ENCODE data around the gene KDM4B. TPM values are rescaled to one million over a fixed set of nuclear protein-coding genes. Genes with fewer than 3 reads are reported as not detected.

Gene KDM4B
- total and polyA plus RNA-seq, 2 of the 8 experiments (the other 6 are each of a cell fraction or from before 2014, with no cell fraction given) = 12.0 to 31.9 TPM

DNA sequence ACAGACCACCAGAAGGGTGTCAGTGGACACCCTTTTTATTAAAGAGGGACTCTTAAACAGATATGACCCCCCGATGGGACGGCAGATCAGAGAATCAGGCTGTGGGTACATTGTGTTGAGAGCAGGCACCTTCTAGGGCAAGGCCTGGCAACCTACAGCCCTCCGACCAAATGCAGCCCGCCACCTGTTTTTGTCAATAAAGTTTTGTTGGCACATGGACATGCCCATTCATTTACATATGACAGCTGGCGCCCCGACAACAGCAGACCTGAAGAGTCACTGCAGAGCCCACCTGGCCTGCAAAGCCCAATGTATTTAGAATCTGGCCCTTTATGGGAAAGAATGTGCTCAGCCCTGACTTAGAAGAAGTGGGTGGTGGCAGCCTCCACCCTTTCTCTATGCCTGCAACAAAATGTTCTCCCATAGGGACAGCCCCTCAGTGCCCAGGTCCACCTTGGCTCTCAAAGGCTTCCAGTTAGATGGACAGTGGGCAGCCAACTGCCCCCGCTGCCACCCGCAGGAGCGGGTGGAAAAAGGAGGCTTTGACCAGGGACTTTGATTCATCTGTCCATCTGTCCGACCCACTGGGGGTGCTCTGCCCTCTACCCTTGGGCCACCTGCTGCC is 186.8 kb downstream of the KDM4B start (continued):
- TF ChIP-seq, protein P1, sequence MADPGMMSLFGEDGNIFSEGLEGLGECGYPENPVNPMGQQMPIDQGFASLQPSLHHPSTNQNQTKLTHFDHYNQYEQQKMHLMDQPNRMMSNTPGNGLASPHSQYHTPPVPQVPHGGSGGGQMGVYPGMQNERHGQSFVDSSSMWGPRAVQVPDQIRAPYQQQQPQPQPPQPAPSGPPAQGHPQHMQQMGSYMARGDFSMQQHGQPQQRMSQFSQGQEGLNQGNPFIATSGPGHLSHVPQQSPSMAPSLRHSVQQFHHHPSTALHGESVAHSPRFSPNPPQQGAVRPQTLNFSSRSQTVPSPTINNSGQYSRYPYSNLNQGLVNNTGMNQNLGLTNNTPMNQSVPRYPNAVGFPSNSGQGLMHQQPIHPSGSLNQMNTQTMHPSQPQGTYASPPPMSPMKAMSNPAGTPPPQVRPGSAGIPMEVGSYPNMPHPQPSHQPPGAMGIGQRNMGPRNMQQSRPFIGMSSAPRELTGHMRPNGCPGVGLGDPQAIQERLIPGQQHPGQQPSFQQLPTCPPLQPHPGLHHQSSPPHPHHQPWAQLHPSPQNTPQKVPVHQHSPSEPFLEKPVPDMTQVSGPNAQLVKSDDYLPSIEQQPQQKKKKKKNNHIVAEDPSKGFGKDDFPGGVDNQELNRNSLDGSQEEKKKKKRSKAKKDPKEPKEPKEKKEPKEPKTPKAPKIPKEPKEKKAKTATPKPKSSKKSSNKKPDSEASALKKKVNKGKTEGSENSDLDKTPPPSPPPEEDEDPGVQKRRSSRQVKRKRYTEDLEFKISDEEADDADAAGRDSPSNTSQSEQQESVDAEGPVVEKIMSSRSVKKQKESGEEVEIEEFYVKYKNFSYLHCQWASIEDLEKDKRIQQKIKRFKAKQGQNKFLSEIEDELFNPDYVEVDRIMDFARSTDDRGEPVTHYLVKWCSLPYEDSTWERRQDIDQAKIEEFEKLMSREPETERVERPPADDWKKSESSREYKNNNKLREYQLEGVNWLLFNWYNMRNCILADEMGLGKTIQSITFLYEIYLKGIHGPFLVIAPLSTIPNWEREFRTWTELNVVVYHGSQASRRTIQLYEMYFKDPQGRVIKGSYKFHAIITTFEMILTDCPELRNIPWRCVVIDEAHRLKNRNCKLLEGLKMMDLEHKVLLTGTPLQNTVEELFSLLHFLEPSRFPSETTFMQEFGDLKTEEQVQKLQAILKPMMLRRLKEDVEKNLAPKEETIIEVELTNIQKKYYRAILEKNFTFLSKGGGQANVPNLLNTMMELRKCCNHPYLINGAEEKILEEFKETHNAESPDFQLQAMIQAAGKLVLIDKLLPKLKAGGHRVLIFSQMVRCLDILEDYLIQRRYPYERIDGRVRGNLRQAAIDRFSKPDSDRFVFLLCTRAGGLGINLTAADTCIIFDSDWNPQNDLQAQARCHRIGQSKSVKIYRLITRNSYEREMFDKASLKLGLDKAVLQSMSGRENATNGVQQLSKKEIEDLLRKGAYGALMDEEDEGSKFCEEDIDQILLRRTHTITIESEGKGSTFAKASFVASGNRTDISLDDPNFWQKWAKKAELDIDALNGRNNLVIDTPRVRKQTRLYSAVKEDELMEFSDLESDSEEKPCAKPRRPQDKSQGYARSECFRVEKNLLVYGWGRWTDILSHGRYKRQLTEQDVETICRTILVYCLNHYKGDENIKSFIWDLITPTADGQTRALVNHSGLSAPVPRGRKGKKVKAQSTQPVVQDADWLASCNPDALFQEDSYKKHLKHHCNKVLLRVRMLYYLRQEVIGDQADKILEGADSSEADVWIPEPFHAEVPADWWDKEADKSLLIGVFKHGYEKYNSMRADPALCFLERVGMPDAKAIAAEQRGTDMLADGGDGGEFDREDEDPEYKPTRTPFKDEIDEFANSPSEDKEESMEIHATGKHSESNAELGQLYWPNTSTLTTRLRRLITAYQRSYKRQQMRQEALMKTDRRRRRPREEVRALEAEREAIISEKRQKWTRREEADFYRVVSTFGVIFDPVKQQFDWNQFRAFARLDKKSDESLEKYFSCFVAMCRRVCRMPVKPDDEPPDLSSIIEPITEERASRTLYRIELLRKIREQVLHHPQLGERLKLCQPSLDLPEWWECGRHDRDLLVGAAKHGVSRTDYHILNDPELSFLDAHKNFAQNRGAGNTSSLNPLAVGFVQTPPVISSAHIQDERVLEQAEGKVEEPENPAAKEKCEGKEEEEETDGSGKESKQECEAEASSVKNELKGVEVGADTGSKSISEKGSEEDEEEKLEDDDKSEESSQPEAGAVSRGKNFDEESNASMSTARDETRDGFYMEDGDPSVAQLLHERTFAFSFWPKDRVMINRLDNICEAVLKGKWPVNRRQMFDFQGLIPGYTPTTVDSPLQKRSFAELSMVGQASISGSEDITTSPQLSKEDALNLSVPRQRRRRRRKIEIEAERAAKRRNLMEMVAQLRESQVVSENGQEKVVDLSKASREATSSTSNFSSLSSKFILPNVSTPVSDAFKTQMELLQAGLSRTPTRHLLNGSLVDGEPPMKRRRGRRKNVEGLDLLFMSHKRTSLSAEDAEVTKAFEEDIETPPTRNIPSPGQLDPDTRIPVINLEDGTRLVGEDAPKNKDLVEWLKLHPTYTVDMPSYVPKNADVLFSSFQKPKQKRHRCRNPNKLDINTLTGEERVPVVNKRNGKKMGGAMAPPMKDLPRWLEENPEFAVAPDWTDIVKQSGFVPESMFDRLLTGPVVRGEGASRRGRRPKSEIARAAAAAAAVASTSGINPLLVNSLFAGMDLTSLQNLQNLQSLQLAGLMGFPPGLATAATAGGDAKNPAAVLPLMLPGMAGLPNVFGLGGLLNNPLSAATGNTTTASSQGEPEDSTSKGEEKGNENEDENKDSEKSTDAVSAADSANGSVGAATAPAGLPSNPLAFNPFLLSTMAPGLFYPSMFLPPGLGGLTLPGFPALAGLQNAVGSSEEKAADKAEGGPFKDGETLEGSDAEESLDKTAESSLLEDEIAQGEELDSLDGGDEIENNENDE (IDR thresholded peaks at IDR 0.05; ENCODE audit: insufficient replicate concordance, low read length) = no peak
- TF ChIP-seq PHF8 (conservative IDR thresholded peaks at IDR 0.05; ENCODE audit: low read depth, low read length) (no peak), NANOG (IDR thresholded peaks at IDR 0.05; ENCODE audit: insufficient read depth, low read depth, low read length, poor library complexity, severe bottlenecking) (no peak)
